AG04450 (cell line): ENCODE data around the gene MEX3C. TPM values are rescaled to one million over a fixed set of nuclear protein-coding genes. Genes with fewer than 3 reads are reported as not detected.

Source experiments
- CTCF ChIA-PET: fragments of 300-600, 350-600 bp; formaldehyde crosslinking; extraction: SDS; loops from one replicate; lab custom pipeline; 2022; ENCODE audit warnings: antibody characterized with exemption, inconsistent platforms; lab: Charles Lee
- POLR2A ChIA-PET: fragments of 350-600 bp; formaldehyde crosslinking; extraction: SDS; loops from one replicate; lab custom pipeline; 2021; ENCODE audit warnings: antibody characterized with exemption, inconsistent platforms; lab: Yijun Ruan, JAX
- DNase-seq: peaks from one replicate; pipeline ENCODE4 v3.0.0-alpha.2; 2011; ENCODE audit warnings: low read depth, low spot score
- H3K27ac ChIP-seq: one replicate; pipeline ENCODE4 v1.5.1; 2012; ENCODE audit warnings: low read depth, low read length, control low read depth
- H3K27me3 ChIP-seq: one replicate; pipeline ENCODE4 v1.6.0; 2012; ENCODE audit warnings: low read length; ENCODE audit not compliant: control insufficient read depth, insufficient read depth
- H3K4me3 ChIP-seq: 2 replicates; pipeline ENCODE4 v1.5.1; 2011; ENCODE audit warnings: mild to moderate bottlenecking, low read depth, low read length, control low read depth
- H3K9me3 ChIP-seq: 2 replicates; pipeline ENCODE4 v1.5.1; 2012; ENCODE audit warnings: low read length; ENCODE audit not compliant: control insufficient read depth, insufficient read depth
- CTCF ChIP-seq: IDR thresholded peaks from 2 replicates; pipeline ENCODE4 v1.5.1; 2011; ENCODE audit warnings: low read depth, low read length, control low read depth, inconsistent platforms
- polyA plus RNA-seq: library from polyadenylated mRNA; depleted of rRNA; stranded (reverse); fragments of >200 nt; gene quantifications from 2 replicates; pipeline ENCODE4 v1.2.3, GENCODE V29; 2011

Gene MEX3C
- polyA plus RNA-seq, 1 experiment = 69.7 TPM

- POLR2A ChIA-PET = no interaction called here
Measured at GRCh38 chr18:51170664-51171063, 26.8 kb downstream of the MEX3C start.

GRCh38 chr18:51169731-51170130 lies 27.8 kb downstream of the MEX3C start:
- DNase-seq = no peak
- Histone ChIP-seq H3K9me3 (no peaks in the 10 kb centered on the region), H3K27me3 (no peaks in the 10 kb centered on the region), H3K27ac (no peak overlapping the region), H3K4me3 (no peak overlapping the region)
- CTCF ChIA-PET = no interaction called here
- TF ChIP-seq CTCF = no peak
- POLR2A ChIA-PET = no interaction called here

More at GRCh38 chr18:51170664-51171063, 26.8 kb downstream of the MEX3C start:
- H3K27me3 ChIP-seq = no peaks in the 10 kb centered on the region
- CTCF ChIA-PET = no interaction called here
- DNase-seq = no peak
- no peaks in the 10 kb centered on the region for H3K9me3 ChIP-seq
- H3K27ac ChIP-seq = no peak overlapping the region
- TF ChIP-seq CTCF = no peak
- no peak overlapping the region for H3K4me3 ChIP-seq

- no peak overlapping the region for H3K27ac ChIP-seq
- no peak for TF ChIP-seq CTCF
- H3K4me3 ChIP-seq = no peak overlapping the region
- DNase-seq = no peak
- H3K9me3 ChIP-seq = no peaks in the 10 kb centered on the region
- POLR2A ChIA-PET = no interaction called here
- CTCF ChIA-PET = no interaction called here
- H3K27me3 ChIP-seq = no peaks in the 10 kb centered on the region
Measured at GRCh38 chr18:51168960-51169662, 28.4 kb downstream of the MEX3C start.

- Histone ChIP-seq H3K4me3 (no peak overlapping the region), H3K27me3 (no peaks in the 10 kb centered on the region), H3K9me3 (no peaks in the 10 kb centered on the region), H3K27ac (peak overlapping the region; percentile 11)
- no peak for TF ChIP-seq CTCF
- DNase-seq = no peak
- CTCF ChIA-PET = no interaction called here
- POLR2A ChIA-PET = no interaction called here
Measured at GRCh38 chr18:51168026-51168742, 29.3 kb downstream of the MEX3C start.

- DNase-seq = no peak
- TF ChIP-seq CTCF = no peak
- no peak overlapping the region for H3K27ac ChIP-seq
- no peaks in the 10 kb centered on the region for H3K27me3 ChIP-seq
- ChIA-PET POLR2A (interaction anchor here (1.2 kb wide), 1 partner anchor 32 kb away, joined by 3 read pairs; the partner anchor contains the start of gene MEX3C), CTCF (no interaction called here)
- H3K9me3 ChIP-seq = no peaks in the 10 kb centered on the region
- H3K4me3 ChIP-seq = no peak overlapping the region
Measured at GRCh38 chr18:51165296-51165695, 32.2 kb downstream of the MEX3C start.
